Measurements from ENCODE around the gene AKAIN1. TPM values are rescaled to one million over a fixed set of nuclear protein-coding genes. Genes with fewer than 3 reads are reported as not detected.

Gene AKAIN1
- total and polyA plus RNA-seq, 2 experiments from 2014 or later = not detected

DNA sequence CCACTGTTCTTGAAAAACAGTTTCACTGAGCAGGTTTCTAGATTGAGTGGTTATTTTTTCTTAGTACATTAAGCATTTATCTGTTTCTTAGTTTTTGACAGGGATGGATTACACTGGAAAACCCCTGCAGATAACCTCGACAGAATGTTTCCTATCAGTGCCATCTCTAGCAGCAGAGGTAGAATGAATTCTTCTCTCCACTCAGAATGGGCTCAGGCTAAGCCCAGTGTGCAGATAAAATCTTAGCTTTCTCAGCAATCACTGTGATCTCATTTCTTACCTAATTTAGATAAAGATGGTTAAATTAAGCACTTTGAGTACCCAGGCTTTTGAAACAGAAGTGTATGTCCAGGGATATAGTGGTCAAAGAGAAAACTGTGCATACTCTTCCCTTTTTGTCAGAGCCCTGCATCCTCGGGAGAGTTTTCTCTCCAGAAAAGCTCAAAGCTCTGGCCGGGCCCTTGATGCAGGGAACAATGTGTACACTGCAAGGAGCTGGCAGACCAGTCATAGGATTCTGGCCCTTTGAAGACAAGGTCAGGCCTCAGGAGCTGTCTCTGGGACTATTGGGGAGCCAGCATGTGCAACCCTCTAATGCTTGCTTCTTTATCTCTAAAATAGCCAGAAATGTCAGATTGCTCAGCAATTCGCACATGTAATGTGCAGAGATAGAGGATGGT lies 10.6 kb upstream of the AKAIN1 start:
- ATAC-seq (no peak), DNase-seq (ENCODE audit: low spot score) (no peak)
- Histone ChIP-seq H3K27ac (ENCODE audit: low read depth) (no peak overlapping the region), H3K9me2 (ENCODE audit: insufficient read depth) (no peaks in the 10 kb centered on the region), H3K4me2 (no peak overlapping the region), H2AFZ (no peak overlapping the region), H3K36me3 (ENCODE audit: insufficient read depth) (no peaks in the 10 kb centered on the region), H3K4me3 (no peak overlapping the region), H3K79me2 (replicated peaks; ENCODE audit: insufficient read depth) (no peaks in the 10 kb centered on the region), H3K27me3 (ENCODE audit: insufficient read depth) (no peaks in the 10 kb centered on the region), H4K20me1 (replicated peaks; ENCODE audit: insufficient read depth) (no peaks in the 10 kb centered on the region), H3K4me1 (ENCODE audit: insufficient read depth) (no peaks in the 10 kb centered on the region), H3F3A (replicated peaks; ENCODE audit: low read depth) (no peaks in the 10 kb centered on the region)
- no peaks in the 10 kb centered on the region for H3K4me1 Mint-ChIP-seq
- peaks cover 2% of the 10 kb centered on the region for H3K27me3 Mint-ChIP-seq (ENCODE audit: insufficient read depth, low read depth, poor library complexity)
- H3K4me3 Mint-ChIP-seq = no peak overlapping the region
- TF ChIP-seq POLR2AphosphoS5 (IDR thresholded peaks at IDR 0.05; ENCODE audit: low read depth) (no peak), ZNF114 (CRISPR knock-in tag; IDR thresholded peaks at IDR 0.05) (no peak), EZH2 (IDR thresholded peaks at IDR 0.05; ENCODE audit: low read depth, unreplicated experiment) (no peak)
- TF ChIP-seq, protein P1, sequence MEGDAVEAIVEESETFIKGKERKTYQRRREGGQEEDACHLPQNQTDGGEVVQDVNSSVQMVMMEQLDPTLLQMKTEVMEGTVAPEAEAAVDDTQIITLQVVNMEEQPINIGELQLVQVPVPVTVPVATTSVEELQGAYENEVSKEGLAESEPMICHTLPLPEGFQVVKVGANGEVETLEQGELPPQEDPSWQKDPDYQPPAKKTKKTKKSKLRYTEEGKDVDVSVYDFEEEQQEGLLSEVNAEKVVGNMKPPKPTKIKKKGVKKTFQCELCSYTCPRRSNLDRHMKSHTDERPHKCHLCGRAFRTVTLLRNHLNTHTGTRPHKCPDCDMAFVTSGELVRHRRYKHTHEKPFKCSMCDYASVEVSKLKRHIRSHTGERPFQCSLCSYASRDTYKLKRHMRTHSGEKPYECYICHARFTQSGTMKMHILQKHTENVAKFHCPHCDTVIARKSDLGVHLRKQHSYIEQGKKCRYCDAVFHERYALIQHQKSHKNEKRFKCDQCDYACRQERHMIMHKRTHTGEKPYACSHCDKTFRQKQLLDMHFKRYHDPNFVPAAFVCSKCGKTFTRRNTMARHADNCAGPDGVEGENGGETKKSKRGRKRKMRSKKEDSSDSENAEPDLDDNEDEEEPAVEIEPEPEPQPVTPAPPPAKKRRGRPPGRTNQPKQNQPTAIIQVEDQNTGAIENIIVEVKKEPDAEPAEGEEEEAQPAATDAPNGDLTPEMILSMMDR (conservative IDR thresholded peaks at IDR 0.05; ENCODE audit: low read depth in 2 of 2) = no peak
- no peaks in the 10 kb centered on the region for H3K36me3 Mint-ChIP-seq (ENCODE audit: low read depth)
- no peak overlapping the region for H3K27ac Mint-ChIP-seq
- no peaks in the 10 kb centered on the region for H3K9me3 Mint-ChIP-seq

DNA sequence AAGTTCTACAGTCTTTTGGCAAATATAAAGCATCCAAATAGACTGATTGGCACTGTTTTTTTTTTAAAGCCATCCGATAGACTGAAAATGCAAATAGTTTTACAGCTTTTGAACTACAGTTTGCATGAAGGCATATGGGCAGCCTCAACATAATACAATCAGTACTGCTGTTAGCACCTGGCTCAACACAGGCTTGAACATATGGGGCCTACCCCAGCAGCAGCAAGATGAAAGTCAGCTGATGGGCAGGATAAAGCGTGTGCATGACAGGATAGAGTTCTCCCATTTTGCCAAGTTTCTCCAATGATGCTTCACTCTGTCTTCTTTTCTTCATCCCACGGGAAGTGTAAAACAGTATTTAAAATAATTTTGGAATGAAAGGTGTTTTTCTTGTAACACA lies 1.3 kb upstream of the AKAIN1 start:
- Mint-ChIP-seq H3K36me3 (ENCODE audit: low read depth) (no peaks in the 10 kb centered on the region), H3K9me3 (no peaks in the 10 kb centered on the region), H3K4me3 (no peak overlapping the region), H3K27me3 (ENCODE audit: insufficient read depth, low read depth, poor library complexity) (peaks cover 49% of the 10 kb centered on the region), H3K27ac (no peak overlapping the region), H3K4me1 (peaks cover 12% of the 10 kb centered on the region)
- peaks cover 68% of the 10 kb centered on the region for H3K27me3 ChIP-seq (ENCODE audit: insufficient read depth)
- H3K9me2 ChIP-seq (ENCODE audit: insufficient read depth) = no peaks in the 10 kb centered on the region
- ATAC-seq (no peak), DNase-seq (ENCODE audit: low spot score) (no peak)
- peaks cover 7% of the 10 kb centered on the region; the same call in 1 of the 2 replicates for H4K20me1 ChIP-seq (replicated peaks; ENCODE audit: insufficient read depth)
- H3F3A ChIP-seq (replicated peaks; ENCODE audit: low read depth) = no peaks in the 10 kb centered on the region
- no peak overlapping the region for H3K27ac ChIP-seq (ENCODE audit: low read depth)
- H2AFZ ChIP-seq = no peak overlapping the region
- H3K79me2 ChIP-seq (replicated peaks; ENCODE audit: insufficient read depth) = no peaks in the 10 kb centered on the region
- no peaks in the 10 kb centered on the region for H3K36me3 ChIP-seq (ENCODE audit: insufficient read depth)
- no peak for TF ChIP-seq NANOG (IDR thresholded peaks at IDR 0.05; ENCODE audit: borderline replicate concordance)
- TF ChIP-seq, protein P2, sequence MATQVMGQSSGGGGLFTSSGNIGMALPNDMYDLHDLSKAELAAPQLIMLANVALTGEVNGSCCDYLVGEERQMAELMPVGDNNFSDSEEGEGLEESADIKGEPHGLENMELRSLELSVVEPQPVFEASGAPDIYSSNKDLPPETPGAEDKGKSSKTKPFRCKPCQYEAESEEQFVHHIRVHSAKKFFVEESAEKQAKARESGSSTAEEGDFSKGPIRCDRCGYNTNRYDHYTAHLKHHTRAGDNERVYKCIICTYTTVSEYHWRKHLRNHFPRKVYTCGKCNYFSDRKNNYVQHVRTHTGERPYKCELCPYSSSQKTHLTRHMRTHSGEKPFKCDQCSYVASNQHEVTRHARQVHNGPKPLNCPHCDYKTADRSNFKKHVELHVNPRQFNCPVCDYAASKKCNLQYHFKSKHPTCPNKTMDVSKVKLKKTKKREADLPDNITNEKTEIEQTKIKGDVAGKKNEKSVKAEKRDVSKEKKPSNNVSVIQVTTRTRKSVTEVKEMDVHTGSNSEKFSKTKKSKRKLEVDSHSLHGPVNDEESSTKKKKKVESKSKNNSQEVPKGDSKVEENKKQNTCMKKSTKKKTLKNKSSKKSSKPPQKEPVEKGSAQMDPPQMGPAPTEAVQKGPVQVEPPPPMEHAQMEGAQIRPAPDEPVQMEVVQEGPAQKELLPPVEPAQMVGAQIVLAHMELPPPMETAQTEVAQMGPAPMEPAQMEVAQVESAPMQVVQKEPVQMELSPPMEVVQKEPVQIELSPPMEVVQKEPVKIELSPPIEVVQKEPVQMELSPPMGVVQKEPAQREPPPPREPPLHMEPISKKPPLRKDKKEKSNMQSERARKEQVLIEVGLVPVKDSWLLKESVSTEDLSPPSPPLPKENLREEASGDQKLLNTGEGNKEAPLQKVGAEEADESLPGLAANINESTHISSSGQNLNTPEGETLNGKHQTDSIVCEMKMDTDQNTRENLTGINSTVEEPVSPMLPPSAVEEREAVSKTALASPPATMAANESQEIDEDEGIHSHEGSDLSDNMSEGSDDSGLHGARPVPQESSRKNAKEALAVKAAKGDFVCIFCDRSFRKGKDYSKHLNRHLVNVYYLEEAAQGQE (IDR thresholded peaks at IDR 0.05; ENCODE audit: unreplicated experiment) = no peak
- TF ChIP-seq, protein P1 (conservative IDR thresholded peaks at IDR 0.05; ENCODE audit: low read depth in 2 of 2) = no peak
- TF ChIP-seq ZNF114 (CRISPR knock-in tag; IDR thresholded peaks at IDR 0.05) = no peak
- TF ChIP-seq ZNF331 (CRISPR knock-in tag; IDR thresholded peaks at IDR 0.05; ENCODE audit: low read depth) = no peak
- TF ChIP-seq CREB1 (CRISPR knock-in tag; IDR thresholded peaks at IDR 0.05; ENCODE audit: low read depth) = no peak
- TF ChIP-seq JUNB (IDR thresholded peaks at IDR 0.05; ENCODE audit: unreplicated experiment) = no peak
- no peak for TF ChIP-seq STAT1 (IDR thresholded peaks at IDR 0.05; ENCODE audit: unreplicated experiment)
- no peak for TF ChIP-seq EZH2phosphoT487 (IDR thresholded peaks at IDR 0.05; ENCODE audit: unreplicated experiment)
- TF ChIP-seq, protein P3, sequence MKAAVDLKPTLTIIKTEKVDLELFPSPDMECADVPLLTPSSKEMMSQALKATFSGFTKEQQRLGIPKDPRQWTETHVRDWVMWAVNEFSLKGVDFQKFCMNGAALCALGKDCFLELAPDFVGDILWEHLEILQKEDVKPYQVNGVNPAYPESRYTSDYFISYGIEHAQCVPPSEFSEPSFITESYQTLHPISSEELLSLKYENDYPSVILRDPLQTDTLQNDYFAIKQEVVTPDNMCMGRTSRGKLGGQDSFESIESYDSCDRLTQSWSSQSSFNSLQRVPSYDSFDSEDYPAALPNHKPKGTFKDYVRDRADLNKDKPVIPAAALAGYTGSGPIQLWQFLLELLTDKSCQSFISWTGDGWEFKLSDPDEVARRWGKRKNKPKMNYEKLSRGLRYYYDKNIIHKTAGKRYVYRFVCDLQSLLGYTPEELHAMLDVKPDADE (IDR thresholded peaks at IDR 0.05) = no peak
- no peak overlapping the region for H3K4me3 ChIP-seq
- peaks cover 13% of the 10 kb centered on the region for H3K4me1 ChIP-seq (ENCODE audit: insufficient read depth)
- H3K4me2 ChIP-seq = no peak overlapping the region

Data from GM23338 (cell line).